KG1 (cell line): ENCODE measurements around the gene C10orf53.

Experiments
- DNase-seq: peaks from one replicate; lab custom pipeline; 2025; lab: John Stamatoyannopoulos, UW

C10orf53 gene

GRCh38 chr10:49679480-49679893, at the start of gene C10orf53:
C10orf53 (plus strand) TSS chr10:49679651; CDS start chr10:49679698, 47 bp downstream.
- no peak for DNase-seq

DNA sequence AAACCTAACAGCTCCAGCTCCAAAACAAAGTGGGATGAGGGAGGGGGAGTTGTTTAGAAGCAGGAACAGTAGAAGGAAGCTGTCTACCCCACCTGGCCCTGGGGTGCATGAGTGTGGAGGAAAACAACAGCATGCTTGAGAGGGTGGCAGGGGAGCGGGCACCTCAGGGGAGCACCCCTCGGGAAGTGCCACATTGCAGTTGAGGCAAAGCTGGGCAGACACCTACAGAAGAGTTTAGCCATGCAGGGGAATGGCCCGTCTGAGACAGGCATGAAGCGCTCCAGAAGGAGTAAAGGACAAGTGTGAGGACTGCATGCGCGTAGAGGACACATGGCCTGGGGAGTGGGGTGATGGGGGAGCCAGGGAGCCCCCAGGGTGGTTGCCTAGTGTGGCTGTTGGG, 47.5 kb upstream of the C10orf53 start:
- DNase-seq, result no peak

GRCh38 chr10:49632406-49633317, 46.8 kb upstream of the C10orf53 start:
- no peak for DNase-seq

- DNase-seq, result no peak
Measured at GRCh38 chr10:49633327-49634068, 46.0 kb upstream of the C10orf53 start.

- no peak for DNase-seq
Measured at GRCh38 chr10:49634069-49634660, 45.3 kb upstream of the C10orf53 start.

DNA sequence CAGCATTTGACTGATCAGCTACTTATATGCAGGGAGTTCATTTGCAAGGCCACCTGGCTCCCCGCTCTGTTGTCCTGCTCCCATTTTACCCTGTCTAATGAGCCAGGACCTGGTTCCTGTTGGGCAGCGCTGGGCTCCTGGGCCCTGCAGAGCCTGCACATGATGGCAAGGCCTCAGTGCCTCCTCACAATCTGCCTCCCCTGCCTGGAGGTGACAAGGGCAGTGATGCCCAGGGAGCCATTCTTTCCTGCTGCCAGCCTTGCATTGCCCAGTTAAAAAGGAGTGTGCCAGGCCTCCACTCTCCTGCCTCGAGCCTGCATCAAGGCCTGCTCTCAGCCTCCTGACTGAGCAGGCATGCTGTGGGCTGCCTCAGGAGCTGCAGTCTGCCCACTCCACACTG, 37.1 kb upstream of the C10orf53 start:
- DNase-seq, result no peak

GRCh38 chr10:49643241-49644034, 36.0 kb upstream of the C10orf53 start:
- no peak for DNase-seq

- no peak for DNase-seq
Measured at GRCh38 chr10:49644035-49644646, 35.3 kb upstream of the C10orf53 start.

DNA sequence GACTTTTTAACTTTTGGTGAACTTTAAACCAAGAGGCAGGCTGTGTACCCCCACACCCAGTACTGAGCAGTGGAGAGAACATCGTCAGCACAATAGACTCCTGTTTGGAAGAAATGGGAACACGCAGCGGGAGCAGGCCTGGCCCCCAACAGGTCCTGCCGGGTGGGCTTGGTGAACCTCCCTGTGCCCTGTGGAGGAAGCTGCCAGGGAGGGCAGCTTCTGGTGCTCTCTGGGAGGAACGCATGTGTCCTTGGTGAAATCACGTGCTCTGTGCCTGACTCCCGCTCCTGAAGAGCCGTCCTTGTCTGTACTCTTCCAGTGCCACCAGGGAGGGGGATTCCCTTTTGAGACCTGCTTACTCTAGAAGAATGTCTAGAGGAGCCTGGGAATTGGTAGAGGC, 34.0 kb upstream of the C10orf53 start:
- DNase-seq, result no peak

- DNase-seq, result no peak
Measured at GRCh38 chr10:49645871-49646870, 33.3 kb upstream of the C10orf53 start.

- DNase-seq, result no peak
Measured at GRCh38 chr10:49647554-49647953, 31.9 kb upstream of the C10orf53 start.

DNA sequence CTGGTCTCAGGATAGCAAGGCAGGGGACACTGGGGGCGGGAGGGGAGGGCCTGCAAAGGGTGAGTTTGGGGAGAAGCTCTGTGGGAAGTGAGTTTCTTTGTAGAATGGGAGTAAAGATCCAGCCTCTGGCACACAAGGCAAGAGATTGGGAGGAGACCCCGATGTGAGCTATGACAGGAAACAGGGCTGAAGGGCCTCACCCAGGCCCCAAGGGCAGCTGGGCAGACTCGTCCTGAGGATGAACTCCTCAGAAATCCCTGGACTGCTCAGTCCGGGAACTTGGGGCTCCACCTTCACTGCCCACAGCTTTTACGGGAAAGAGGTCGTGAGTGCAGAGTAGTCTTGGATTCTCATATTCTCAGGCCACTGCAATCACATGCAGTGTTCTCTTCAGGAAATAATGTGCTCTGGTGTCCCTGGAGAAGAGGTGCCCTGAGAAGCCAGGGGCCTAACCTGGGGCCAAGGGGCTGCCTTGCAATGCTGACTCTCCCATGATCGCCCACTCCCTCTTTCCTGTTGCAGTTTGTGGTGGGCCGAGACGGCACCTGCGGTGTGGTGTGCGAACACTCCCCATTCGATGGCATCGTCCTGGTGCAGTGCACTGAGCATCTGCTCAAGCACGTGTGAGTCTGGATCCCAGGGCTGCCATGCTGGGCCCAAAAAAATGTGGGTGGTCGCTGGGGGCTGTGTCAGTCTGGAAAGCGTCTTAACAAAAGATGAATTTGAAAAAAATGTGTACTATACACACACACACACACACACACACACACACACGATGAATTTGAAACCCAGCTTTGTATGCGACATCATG, 31.3 kb upstream of the C10orf53 start:
- DNase-seq, result no peak

GRCh38 chr10:49649294-49649693, 30.2 kb upstream of the C10orf53 start:
- no peak for DNase-seq

GRCh38 chr10:49649936-49650723, 29.3 kb upstream of the C10orf53 start:
- no peak for DNase-seq

DNA sequence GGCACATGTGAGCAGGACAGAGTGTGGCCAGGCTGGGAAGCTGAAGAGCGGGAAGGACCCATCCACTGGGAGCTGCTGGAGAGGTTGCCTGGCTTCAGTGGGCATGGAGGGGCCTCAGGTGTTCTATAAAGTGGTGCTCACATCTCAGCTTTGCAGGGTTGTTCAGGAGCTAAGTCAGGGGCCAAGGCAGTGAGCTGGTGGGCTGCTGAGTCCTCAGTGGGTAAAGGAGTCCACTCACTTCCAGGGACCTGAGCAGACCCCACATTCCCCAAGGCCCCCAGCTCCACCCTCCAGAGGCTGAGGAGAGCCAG, 28.8 kb upstream of the C10orf53 start:
- no peak for DNase-seq

DNA sequence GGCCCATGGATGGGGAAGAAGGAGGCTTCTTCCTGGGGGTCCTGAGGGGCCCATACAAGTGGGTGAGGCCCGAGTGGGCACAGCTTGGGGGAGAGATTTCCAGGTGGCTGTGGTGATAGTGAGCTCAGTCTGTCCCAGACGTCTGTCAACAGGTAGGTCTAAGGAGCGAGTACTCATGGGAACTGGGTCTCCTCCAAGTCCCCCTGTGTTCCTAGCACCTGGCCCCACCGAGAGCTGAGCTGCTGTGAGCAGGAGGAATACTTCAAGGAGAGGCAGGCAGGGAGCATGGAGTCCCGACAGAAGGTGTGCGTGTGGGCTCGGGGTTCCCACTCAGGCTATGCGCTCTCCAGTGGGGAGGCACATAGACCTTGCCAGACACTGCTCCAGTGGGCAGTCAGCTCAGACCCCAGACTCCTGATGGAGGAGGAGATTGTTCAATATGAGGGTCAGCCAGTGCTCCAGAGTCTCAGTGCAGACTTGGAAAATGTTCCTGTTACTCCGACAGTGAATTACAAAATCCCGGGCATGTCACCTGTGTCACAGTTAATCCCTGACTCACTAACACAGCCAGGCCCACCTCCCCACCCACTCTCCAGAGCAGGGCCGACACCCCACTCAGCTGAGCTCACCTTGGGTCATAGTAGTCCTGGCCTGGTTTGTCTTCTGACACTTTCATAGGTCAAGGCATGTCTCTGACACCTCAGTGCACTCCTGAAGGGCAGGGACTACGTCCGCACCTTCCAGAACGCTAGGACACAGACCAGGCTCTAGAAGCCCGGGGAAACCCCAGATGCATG, 28.2 kb upstream of the C10orf53 start:
- DNase-seq, result no peak

- no peak for DNase-seq
Measured at GRCh38 chr10:49651917-49652316, 27.5 kb upstream of the C10orf53 start.
